Fibroblast of lung (primary cell): ENCODE data around the gene SELP.

Experiments
- EZH2 ChIP-seq: IDR thresholded peaks from 2 replicates; pipeline ENCODE4 v1.5.1; 2012; ENCODE audit warnings: low read length, control low read depth, mild to moderate bottlenecking; ENCODE audit errors: missing control alignments
- TF ChIP-seq, protein P1 (sequence below), 2 donors: IDR thresholded peaks in 1 of 2; conservative IDR thresholded peaks in 1 of 2; 1 replicate in 1 of 2; 2 replicates in 1 of 2; pipeline ENCODE4 v1.5.1; 2011 to 2012; ENCODE audit warnings: low read length in 2 of 2, control low read depth in 1 of 2, inconsistent platforms in 1 of 2, low read depth in 1 of 2, mild to moderate bottlenecking in 1 of 2

- TF ChIP-seq, protein P1, sequence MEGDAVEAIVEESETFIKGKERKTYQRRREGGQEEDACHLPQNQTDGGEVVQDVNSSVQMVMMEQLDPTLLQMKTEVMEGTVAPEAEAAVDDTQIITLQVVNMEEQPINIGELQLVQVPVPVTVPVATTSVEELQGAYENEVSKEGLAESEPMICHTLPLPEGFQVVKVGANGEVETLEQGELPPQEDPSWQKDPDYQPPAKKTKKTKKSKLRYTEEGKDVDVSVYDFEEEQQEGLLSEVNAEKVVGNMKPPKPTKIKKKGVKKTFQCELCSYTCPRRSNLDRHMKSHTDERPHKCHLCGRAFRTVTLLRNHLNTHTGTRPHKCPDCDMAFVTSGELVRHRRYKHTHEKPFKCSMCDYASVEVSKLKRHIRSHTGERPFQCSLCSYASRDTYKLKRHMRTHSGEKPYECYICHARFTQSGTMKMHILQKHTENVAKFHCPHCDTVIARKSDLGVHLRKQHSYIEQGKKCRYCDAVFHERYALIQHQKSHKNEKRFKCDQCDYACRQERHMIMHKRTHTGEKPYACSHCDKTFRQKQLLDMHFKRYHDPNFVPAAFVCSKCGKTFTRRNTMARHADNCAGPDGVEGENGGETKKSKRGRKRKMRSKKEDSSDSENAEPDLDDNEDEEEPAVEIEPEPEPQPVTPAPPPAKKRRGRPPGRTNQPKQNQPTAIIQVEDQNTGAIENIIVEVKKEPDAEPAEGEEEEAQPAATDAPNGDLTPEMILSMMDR (conservative IDR thresholded peaks at IDR 0.05 in 1 of 2, IDR thresholded peaks at IDR 0.05 in 1 of 2; ENCODE audit: low read depth in 1 of 2, low read length in 2 of 2): no peak
- TF ChIP-seq EZH2: no peak
These were observed 53.5 kb downstream of the SELP start for GRCh38 chr1:169576241-169576934.
